NOMO-1 treated with DMSO at 0.1 percent for 48 hours (cell line): Measurements from ENCODE around the gene LAMTOR4.
"Not testable (repeated sequence)": the region's sequence is repeated elsewhere in the genome, so short reads cannot be mapped to it uniquely, and the experiment has no call there.

ENCODE experiments used
- DNase-seq: peaks from one replicate; lab custom pipeline; 2025; ENCODE audit not compliant: unreplicated experiment; lab: John Stamatoyannopoulos, UW

The LAMTOR4 gene

DNA sequence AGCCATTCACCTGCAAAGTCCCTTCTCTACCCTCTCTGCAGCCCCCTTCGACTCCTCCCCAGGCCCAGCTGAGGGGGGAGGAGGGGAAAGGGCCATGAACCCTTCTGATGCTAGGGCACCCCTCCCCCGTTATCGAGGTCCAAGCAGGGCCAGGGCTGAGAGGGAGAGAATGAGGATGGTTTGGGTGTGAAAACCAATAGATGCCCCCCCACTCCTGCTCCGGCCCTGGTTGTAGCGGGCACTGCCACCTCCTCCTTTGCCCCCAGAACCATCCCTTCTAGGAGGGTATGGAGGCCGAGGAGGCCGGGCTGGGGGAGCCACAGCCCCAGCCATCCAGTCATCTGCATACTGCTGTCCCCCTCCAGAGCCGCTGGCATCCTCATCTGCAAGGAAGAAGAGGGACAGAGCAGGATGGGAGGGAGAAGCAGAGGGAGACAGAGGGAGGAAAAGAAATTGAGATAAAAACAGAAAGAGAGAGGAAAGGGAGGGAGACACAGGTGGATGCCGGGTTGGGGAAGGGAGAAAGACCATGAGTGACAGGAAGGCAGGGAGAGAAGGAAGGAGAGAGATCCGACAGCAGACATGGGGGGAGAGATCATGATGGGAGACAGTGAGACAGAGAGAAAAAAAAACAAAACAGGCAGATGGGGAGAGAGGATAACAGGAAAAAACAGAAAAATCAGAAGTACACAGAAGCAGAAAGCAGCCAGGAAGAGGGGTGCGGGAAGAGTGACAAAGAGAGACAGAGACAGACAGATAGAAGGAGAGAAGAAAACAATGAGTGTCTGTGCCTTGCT is 21.6 kb downstream of the LAMTOR4 start:
- no peak for DNase-seq

GRCh38 chr7:100171087-100171681 is 22.5 kb downstream of the LAMTOR4 start:
- DNase-seq: no peak

DNA sequence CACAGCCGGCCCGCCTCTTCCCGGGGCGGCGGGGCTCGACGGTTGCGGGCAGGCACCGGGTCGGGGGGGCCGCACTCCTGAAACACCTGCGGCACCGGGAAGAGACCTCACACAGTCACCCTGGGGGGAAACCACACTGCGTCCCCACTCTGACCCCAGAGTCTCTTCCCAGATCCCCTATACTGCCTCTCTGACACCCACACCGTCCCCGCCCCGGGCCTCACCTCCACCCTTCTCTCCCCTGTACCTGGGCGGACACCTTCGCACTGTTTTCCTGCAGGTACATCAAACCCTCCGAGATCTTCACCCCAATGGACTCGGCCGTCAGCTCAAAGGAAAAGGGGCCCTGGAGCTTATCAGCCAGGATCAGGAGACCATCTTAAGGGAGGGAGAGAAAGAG is 23.1 kb downstream of the LAMTOR4 start:
- no peak for DNase-seq

DNA sequence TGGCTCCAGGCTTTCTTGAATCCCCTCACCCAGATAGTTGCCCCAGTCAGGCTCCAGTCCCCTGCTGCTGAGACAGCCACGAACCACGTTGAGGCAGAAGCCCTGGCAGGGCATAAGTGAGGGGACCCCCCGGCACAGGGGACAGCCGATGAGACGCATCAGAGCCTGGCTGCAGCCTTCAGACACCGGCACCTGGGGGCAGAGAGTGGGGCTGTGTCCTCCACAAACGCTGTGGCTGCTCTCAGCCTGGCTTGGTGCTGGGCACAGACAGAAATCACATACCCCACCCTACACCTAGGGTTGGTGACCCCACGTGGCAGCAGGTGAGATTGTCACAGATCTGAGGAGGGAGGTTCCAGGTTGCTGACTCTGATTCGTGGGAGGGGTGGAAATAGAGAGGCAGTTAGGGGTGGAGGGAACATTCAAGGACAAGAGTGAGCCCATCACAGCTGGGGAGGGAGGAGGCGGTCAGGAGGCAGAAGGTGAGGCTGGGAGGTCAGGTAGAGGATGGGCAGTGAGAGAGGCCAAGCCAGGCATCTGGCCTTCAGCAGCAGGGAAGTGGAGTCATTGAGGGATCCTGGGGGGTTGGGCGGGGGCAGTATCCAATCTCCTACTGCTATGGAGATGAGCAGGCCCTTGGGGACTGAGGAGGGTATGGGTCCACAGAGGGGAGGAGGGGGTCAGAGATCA is 25.2 kb downstream of the LAMTOR4 start:
- no peak for DNase-seq

- no peak for DNase-seq
These were observed 25.9 kb downstream of the LAMTOR4 start for GRCh38 chr7:100174582-100174981.

DNA sequence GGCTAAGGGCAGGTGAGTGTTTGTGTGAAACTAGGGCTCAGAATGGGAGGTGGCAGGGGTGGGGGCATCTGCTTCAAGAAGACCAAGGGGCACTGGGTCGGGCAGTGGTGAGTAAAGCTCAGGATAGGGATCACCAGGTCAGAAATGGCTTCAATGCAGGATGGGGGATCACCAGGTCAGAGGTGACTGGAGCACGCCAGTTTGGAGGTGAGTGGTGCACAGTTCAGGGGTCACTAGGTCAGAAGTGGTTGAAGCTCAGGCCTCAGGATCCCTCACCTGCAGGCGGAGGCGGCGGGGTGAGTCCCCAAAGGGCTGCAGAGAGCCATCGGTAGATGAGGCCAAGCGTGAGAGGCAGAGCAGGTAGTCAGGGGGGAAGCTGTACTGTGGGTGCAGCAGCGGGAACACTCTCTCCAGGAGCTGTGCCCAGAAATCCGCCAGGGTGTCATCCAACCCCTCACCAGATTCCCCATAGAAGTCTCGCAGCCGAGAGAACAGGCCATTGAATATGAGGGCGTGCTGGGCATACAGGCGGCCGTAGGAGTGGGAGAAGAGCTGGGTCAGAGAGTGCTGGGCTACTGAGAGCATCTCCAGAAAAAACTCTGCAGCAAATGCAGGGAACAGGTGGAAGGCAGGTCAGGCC is 26.7 kb downstream of the LAMTOR4 start:
- DNase-seq: no peak

- no peak for DNase-seq
These were observed 27.7 kb downstream of the LAMTOR4 start for GRCh38 chr7:100176096-100177044.

- DNase-seq: peak; percentile 97
These were observed 28.6 kb downstream of the LAMTOR4 start, which contains the start of the genes GPC2 and STAG3 for GRCh38 chr7:100177045-100178001. Gene GPC2 (minus strand): TSS chr7:100177381. CDS start chr7:100177199, 182 bp downstream. Gene STAG3 (plus strand): TSS chr7:100177918. CDS start chr7:100180557, 2,639 bp downstream.

GRCh38 chr7:100180084-100180483 is 31.4 kb downstream of the LAMTOR4 start:
- DNase-seq: not testable (repeated sequence)

- DNase-seq: not testable (repeated sequence)
These were observed 33.9 kb downstream of the LAMTOR4 start for GRCh38 chr7:100182616-100183015.

GRCh38 chr7:100183090-100183489 is 34.4 kb downstream of the LAMTOR4 start:
- DNase-seq: not testable (repeated sequence)

GRCh38 chr7:100185726-100186125 is 37.0 kb downstream of the LAMTOR4 start:
- no peak for DNase-seq

- no peak for DNase-seq
These were observed 40.3 kb downstream of the LAMTOR4 start for GRCh38 chr7:100189061-100189460.

DNA sequence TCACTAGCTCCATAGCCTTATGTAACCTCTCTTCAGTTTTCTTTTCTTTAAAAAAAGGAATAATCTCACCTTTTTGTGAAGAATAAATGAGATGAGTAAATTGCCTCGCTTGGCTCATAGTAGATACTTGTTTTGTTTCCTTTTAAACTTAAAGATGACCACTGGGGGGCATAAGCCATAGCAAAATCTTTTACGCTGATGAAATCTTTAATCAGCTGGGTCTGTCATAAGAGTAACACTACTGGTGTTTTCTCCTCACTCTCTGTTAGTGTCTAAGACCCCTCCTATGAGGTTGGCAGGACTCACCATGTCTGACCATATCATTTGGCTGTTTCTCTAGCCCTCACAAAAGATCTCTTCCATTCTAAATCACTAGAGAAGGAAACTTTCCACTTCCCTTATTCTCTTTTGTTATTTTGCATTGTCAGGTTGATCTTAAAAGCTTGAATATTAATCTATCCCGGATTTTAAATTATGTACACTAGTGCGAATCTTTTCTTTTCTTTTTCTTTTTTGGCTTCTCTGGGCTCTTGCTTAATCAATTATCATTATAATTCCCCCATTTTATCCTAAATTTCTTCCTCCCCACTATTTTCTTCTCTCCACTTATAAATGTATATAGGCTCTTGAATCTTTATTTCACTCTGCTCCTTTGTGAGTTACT is 41.5 kb downstream of the LAMTOR4 start:
- peak; percentile 63 for DNase-seq

DNA sequence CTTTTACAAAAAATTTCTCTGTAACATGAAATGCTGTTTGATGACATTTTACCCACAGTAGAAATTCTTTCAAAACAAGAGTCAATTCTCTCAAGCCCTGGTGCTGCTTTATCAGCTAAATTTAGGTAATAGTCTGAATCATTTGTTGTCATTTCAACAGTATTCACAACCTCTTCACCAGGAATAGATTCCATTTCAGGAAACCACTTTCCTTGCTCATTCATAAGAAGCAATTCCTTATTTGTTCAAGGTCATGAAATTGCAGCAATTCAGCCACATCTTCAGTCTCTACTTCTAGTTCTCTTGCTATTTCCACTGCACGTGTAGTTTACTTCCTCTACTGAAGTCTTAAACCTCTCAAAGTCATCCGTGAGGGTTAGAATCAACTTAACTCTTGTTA is 43.1 kb downstream of the LAMTOR4 start:
- peak; percentile 77 for DNase-seq

DNA sequence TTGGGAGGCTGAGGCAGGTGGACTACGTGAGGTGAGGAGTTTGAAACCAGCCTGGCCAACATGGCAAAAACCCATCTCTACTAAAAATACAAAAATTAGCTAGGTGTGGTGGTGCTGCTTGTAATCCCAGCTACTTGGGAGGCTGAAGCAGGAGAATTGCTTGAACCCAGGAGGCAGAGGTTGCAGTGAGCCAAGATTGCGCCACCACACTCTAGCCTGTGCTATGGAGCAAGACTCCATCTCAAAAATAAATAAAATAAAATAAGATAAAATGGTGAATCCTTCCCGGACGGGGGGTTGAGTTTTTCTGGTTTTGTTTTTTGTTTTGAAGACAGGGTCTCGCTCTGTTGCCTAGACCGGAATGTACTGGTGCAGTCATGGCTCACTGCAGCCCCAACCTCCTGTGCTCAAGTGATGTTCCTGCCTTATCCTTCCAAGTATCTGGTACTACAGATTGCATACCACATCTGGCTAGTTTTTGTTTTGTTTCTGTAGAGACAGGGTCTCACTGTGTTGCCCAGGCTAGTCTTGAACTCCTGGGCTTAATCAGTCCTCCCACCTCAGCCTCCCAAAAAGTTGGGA is 43.7 kb downstream of the LAMTOR4 start:
- not testable (repeated sequence) for DNase-seq

DNA sequence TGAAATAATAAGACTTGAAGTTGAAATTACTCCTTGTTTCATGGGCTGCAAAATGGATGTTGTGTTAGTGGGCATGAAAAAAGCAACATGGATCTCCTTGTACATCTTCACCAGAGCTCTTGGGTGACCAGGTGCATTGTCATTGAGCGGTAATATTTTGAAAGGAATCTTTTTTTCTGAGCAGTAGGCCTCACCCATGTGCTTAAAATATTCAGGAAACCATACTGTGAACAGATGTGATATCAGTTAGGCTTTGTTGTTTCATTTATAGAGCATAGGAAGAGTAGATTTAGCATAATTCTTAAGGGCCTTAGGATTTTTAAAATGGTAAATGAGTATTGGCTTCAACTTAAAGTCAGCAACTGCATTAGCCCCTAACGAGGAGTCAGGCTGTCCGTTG is 44.3 kb downstream of the LAMTOR4 start:
- DNase-seq: no peak

GRCh38 chr7:100195222-100195621 is 46.5 kb downstream of the LAMTOR4 start:
- DNase-seq: no peak
